H1 (cell line): ENCODE measurements around the gene CAPN14. TPM values are rescaled to one million over a fixed set of nuclear protein-coding genes. Genes with fewer than 3 reads are reported as not detected.
A peak's percentile ranks its signal among the peaks of the same experiment; 100 is the strongest.

Experiments
- CTCF ChIA-PET: fragments of 300-600 bp; sonication (Branson Sonifier 250); formaldehyde crosslinking; loops from one replicate; lab custom pipeline; 2021; ENCODE audit not compliant: partially characterized antibody; lab: Charles Lee
- POLR2A ChIA-PET: fragments of 300-600 bp; sonication (Branson Sonifier 250); formaldehyde crosslinking; loops from one replicate; lab custom pipeline; 2021; ENCODE audit warnings: inconsistent platforms; ENCODE audit not compliant: partially characterized antibody; lab: Charles Lee
- DNase-seq, 2 experiments: peaks; one replicate each; pipeline versions ENCODE4 v3.0.0 to v3.0.0-alpha.2; 2010 to 2022; ENCODE audit warnings: low spot score in 2 of 2, low read depth in 1 of 2, mixed read lengths in 1 of 2
- FAIRE-seq: peaks from 2 replicates; lab custom pipeline; 2011; peaks lifted over from hg19 to GRCh38; lab: Jason Lieb, UNC
- H2AFZ ChIP-seq: 2 replicates; pipeline ENCODE4 v1.8.1; 2012; ENCODE audit warnings: low read length, inconsistent platforms
- H2AK5ac ChIP-seq: 2 replicates; pipeline ENCODE4 v1.6.1; 2013; ENCODE audit warnings: low read depth, low read length
- H2BK120ac ChIP-seq: replicated peaks from 2 replicates; pipeline ENCODE3; 2013; ENCODE audit warnings: low read depth, low read length, inconsistent platforms
- H2BK12ac ChIP-seq: 2 replicates; pipeline ENCODE4 v1.6.1; 2013; ENCODE audit warnings: low read depth, low read length
- H2BK15ac ChIP-seq: 2 replicates; pipeline ENCODE4 v1.6.1; 2013; ENCODE audit warnings: low read length
- H2BK20ac ChIP-seq: 2 replicates; pipeline ENCODE4 v1.6.1; 2013; ENCODE audit warnings: low read length
- H2BK5ac ChIP-seq: 2 replicates; pipeline ENCODE4 v1.6.1; 2013; ENCODE audit warnings: low read depth, low read length
- H3K14ac ChIP-seq: 2 replicates; pipeline ENCODE4 v1.6.1; 2013; ENCODE audit warnings: inconsistent platforms; ENCODE audit not compliant: insufficient read length
- H3K18ac ChIP-seq: 2 replicates; pipeline ENCODE4 v1.6.1; 2013; ENCODE audit warnings: low read length; ENCODE audit errors: extremely low read depth
- H3K23ac ChIP-seq: 2 replicates; pipeline ENCODE4 v1.6.1; 2013; ENCODE audit warnings: inconsistent platforms; ENCODE audit not compliant: insufficient read length
- H3K23me2 ChIP-seq: 2 replicates; pipeline ENCODE4 v1.6.1; 2013; ENCODE audit warnings: low read depth, low read length
- H3K27ac ChIP-seq: 2 replicates; pipeline ENCODE4 v1.6.1; 2011; ENCODE audit warnings: low read depth, low read length, inconsistent platforms
- H3K27me3 ChIP-seq, 4 experiments: replicated peaks in 1 of 4; 1 replicate in 1 of 4; 2 replicates in 3 of 4; pipeline versions ENCODE4 v1.6.1 to v1.8.1; 2011 to 2013; ENCODE audit warnings: low read length in 3 of 4, mild to moderate bottlenecking in 3 of 4, inconsistent platforms in 2 of 4, mixed read lengths in 2 of 4, moderate library complexity in 1 of 4; ENCODE audit not compliant: control insufficient read depth in 3 of 4, insufficient read depth in 3 of 4; ENCODE audit errors: extremely low read depth in 1 of 4
- H3K36me3 ChIP-seq, 4 experiments: 2 replicates each; pipeline versions ENCODE4 v1.6.1 to v1.8.1; 2011 to 2013; ENCODE audit warnings: mild to moderate bottlenecking in 4 of 4, low read length in 3 of 4, moderate library complexity in 2 of 4, control low read depth in 1 of 4, inconsistent platforms in 1 of 4; ENCODE audit not compliant: insufficient read depth in 4 of 4, control insufficient read depth in 2 of 4
- H3K4ac ChIP-seq: replicated peaks from 2 replicates; pipeline ENCODE3; 2013; ENCODE audit warnings: low read length, low read depth, mixed read lengths, inconsistent platforms; ENCODE audit not compliant: insufficient read length
- H3K4me1 ChIP-seq, 4 experiments: replicated peaks in 1 of 4; 1 replicate in 1 of 4; 2 replicates in 3 of 4; pipeline versions ENCODE4 v1.6.1 to v1.8.1; 2011 to 2013; ENCODE audit warnings: low read length in 3 of 4, inconsistent platforms in 2 of 4, mixed read lengths in 1 of 4; ENCODE audit not compliant: insufficient read depth in 4 of 4, control insufficient read depth in 3 of 4
- H3K4me2 ChIP-seq, 2 experiments: 2 replicates each; pipeline versions ENCODE4 v1.6.1 to v1.8.1; 2011 to 2013; ENCODE audit warnings: low read depth in 2 of 2, low read length in 2 of 2, control low read depth in 1 of 2, inconsistent platforms in 1 of 2, mild to moderate bottlenecking in 1 of 2; ENCODE audit not compliant: insufficient read depth in 1 of 2
- H3K4me3 ChIP-seq, 4 experiments: fragments of 200-600, 300-600 bp in 1 of 4; sonication (generic), shearing (Covaris generic), sonication (Bioruptor Twin) in 1 of 4; 2 replicates each; pipeline versions ENCODE4 v1.5.1 to v1.8.1; 2011 to 2016; ENCODE audit warnings: low read length in 4 of 4, low read depth in 3 of 4, control low read depth in 2 of 4, inconsistent platforms in 2 of 4, mild to moderate bottlenecking in 2 of 4, mixed read lengths in 1 of 4, moderate library complexity in 1 of 4; ENCODE audit not compliant: insufficient read depth in 2 of 4; ENCODE audit errors: extremely low read depth in 1 of 4
- H3K56ac ChIP-seq: replicated peaks from 2 replicates; pipeline ENCODE3; 2013; ENCODE audit warnings: low read depth, mild to moderate bottlenecking, mixed read lengths, low read length, inconsistent platforms; ENCODE audit not compliant: insufficient read length
- H3K79me1 ChIP-seq: 2 replicates; pipeline ENCODE4 v1.6.1; 2013; ENCODE audit warnings: low read depth, low read length, control low read depth
- H3K79me2 ChIP-seq, 2 experiments: 2 replicates each; pipeline versions ENCODE4 v1.6.1 to v1.8.1; 2012 to 2013; ENCODE audit warnings: low read length in 2 of 2, mild to moderate bottlenecking in 2 of 2, inconsistent platforms in 1 of 2; ENCODE audit not compliant: insufficient read depth in 2 of 2, control insufficient read depth in 1 of 2
- H3K9ac ChIP-seq, 4 experiments: replicated peaks in 1 of 4; 1 replicate in 1 of 4; 2 replicates in 3 of 4; pipeline versions ENCODE4 v1.6.1 to v1.8.1; 2011 to 2013; ENCODE audit warnings: low read depth in 3 of 4, low read length in 3 of 4, control low read depth in 2 of 4, mild to moderate bottlenecking in 2 of 4, moderate library complexity in 2 of 4, inconsistent platforms in 1 of 4; ENCODE audit errors: extremely low read depth in 1 of 4
- H3K9me3 ChIP-seq, 2 experiments: 2 replicates each; pipeline versions ENCODE4 v1.6.1 to v1.8.1; 2012 to 2013; ENCODE audit warnings: mild to moderate bottlenecking in 2 of 2, moderate library complexity in 2 of 2, control low read depth in 1 of 2, inconsistent platforms in 1 of 2, low read depth in 1 of 2, low read length in 1 of 2, mixed read lengths in 1 of 2; ENCODE audit not compliant: insufficient read depth in 2 of 2
- H4K20me1 ChIP-seq, 2 experiments: replicated peaks in 1 of 2; 2 replicates each; pipeline versions ENCODE3 to v1.8.1; 2011 to 2013; ENCODE audit warnings: inconsistent platforms in 2 of 2, low read length in 2 of 2, mild to moderate bottlenecking in 1 of 2; ENCODE audit not compliant: insufficient read depth in 2 of 2, control insufficient read depth in 1 of 2
- H4K5ac ChIP-seq: 2 replicates; pipeline ENCODE4 v1.6.1; 2013; ENCODE audit warnings: low read length, low read depth, mixed read lengths, inconsistent platforms; ENCODE audit not compliant: insufficient read length
- H4K8ac ChIP-seq: 2 replicates; pipeline ENCODE4 v1.8.0; 2013; ENCODE audit warnings: mild to moderate bottlenecking, moderate library complexity, low read length, inconsistent platforms; ENCODE audit not compliant: insufficient read depth; ENCODE audit errors: extremely low read depth
- H4K91ac ChIP-seq: replicated peaks from 2 replicates; pipeline ENCODE3; 2013; ENCODE audit warnings: low read length, mixed read lengths, inconsistent platforms; ENCODE audit not compliant: insufficient read length
- CHD2 ChIP-seq: IDR thresholded peaks from 2 replicates; pipeline ENCODE4 v1.6.1; 2012; ENCODE audit warnings: low read length, improper control_type of control experiment
- KDM1A ChIP-seq: fragments of 200-600, 300-600 bp; sonication (generic); IDR thresholded peaks from 2 replicates; pipeline ENCODE4 v1.7.1; 2016; ENCODE audit warnings: mild to moderate bottlenecking, low read length, borderline replicate concordance
- KDM5A ChIP-seq: fragments of 200-600 bp; IDR thresholded peaks from 2 replicates; pipeline ENCODE4 v1.7.1; 2012; ENCODE audit warnings: mild to moderate bottlenecking, low read length, inconsistent platforms, mixed read lengths
- NRF1 ChIP-seq: IDR thresholded peaks from 2 replicates; pipeline ENCODE4 v1.6.1; 2011; ENCODE audit warnings: mild to moderate bottlenecking, low read depth, low read length, improper control_type of control experiment
- SIN3A ChIP-seq, 2 experiments: IDR thresholded peaks in 1 of 2; conservative IDR thresholded peaks in 1 of 2; 2 replicates each; pipeline ENCODE4 v1.6.1; 2011 to 2012; ENCODE audit warnings: low read length in 2 of 2, improper control_type of control experiment in 1 of 2, low read depth in 1 of 2, mild to moderate bottlenecking in 1 of 2
- TBP ChIP-seq: IDR thresholded peaks from 2 replicates; pipeline ENCODE4 v1.6.1; 2011; ENCODE audit warnings: low read depth, low read length, improper control_type of control experiment
- USF2 ChIP-seq: IDR thresholded peaks from 2 replicates; pipeline ENCODE4 v1.6.1; 2011; ENCODE audit warnings: low read length, improper control_type of control experiment
- WGBS, 2 experiments: shearing (Covaris generic) in 1 of 2; methylation state at CpG; one replicate each; pipeline versions ENCODE4 v1.1.6 to v1.1.7; 2013 to 2015; ENCODE audit warnings: low lambda C conversion rate in 2 of 2, mixed read lengths in 2 of 2, inconsistent platforms in 1 of 2, low coverage in 1 of 2, missing lambda C conversion rate in 1 of 2; ENCODE audit not compliant: insufficient replicate concordance in 2 of 2, insufficient coverage in 1 of 2, insufficient read length in 1 of 2; ENCODE audit errors: extremely low coverage in 1 of 2, missing lambda C conversion rate in 1 of 2; 5-methylcytosine and 5-hydroxymethylcytosine counted together
- polyA plus RNA-seq, 7 experiments: library from polyadenylated mRNA; depleted of rRNA in 3 of 7; stranded (reverse) in 5 of 7; unstranded in 2 of 7; fragments of >200 nt in 5 of 7; fragments of 200-250 nt in 2 of 7; gene quantifications; 1 replicate in 5 of 7; 2 replicates in 1 of 7; 4 replicates in 1 of 7; pipeline versions ENCODE4 v1.2.1 to v1.2.3, GENCODE V29; 2011 to 2013; ENCODE audit warnings: missing spikeins in 2 of 7, mixed read lengths in 2 of 7
- total RNA-seq: library from RNA; stranded (reverse); fragmentation: NEBNext Ultra II Directional; extraction: Animal tissue kit (Norgen Biotek cat#: 25700); gene quantifications from 2 replicates; pipeline ENCODE4 v1.2.1, GENCODE V29; 2021

CAPN14 gene
- total and polyA plus RNA-seq, 2 of the 8 experiments (the other 6 are each of a cell fraction or from before 2014, with no cell fraction given) = 0.07 TPM; not detected in 1

- no peak for TF ChIP-seq TBP
- TF ChIP-seq USF2 = no peak
- TF ChIP-seq NRF1 = no peak
- no peak for TF ChIP-seq KDM5A
- no peak for TF ChIP-seq KDM1A
- no peak for TF ChIP-seq CHD2
- TF ChIP-seq SIN3A (conservative IDR thresholded peaks at IDR 0.05 in 1 of 2, IDR thresholded peaks at IDR 0.05 in 1 of 2; ENCODE audit: low read depth in 1 of 2, low read length in 2 of 2) = no peak
- no peak overlapping the region for H3K4me2 ChIP-seq
- DNase-seq (peak in 1 of 2 experiments; percentile 22), FAIRE-seq (no peak)
- H2AFZ ChIP-seq = no peak overlapping the region
- H2BK15ac ChIP-seq = no peak overlapping the region
- no peak overlapping the region for H3K9ac ChIP-seq
- no peaks in the 10 kb centered on the region for H3K4me1 ChIP-seq
- no peak overlapping the region for H3K23ac ChIP-seq
- H4K20me1 ChIP-seq = no peaks in the 10 kb centered on the region
- no peaks in the 10 kb centered on the region for H3K36me3 ChIP-seq
- H2BK120ac ChIP-seq = no peak overlapping the region
- POLR2A ChIA-PET = no interaction called here
- H4K91ac ChIP-seq = no peak overlapping the region
- H3K9me3 ChIP-seq = no peaks in the 10 kb centered on the region
- H3K23me2 ChIP-seq = no peaks in the 10 kb centered on the region
- no peak overlapping the region for H3K4me3 ChIP-seq
- no peak overlapping the region for H3K18ac ChIP-seq
- no peak overlapping the region for H3K4ac ChIP-seq
- WGBS, 2 experiments = 88% methylated on average over 11 of the region's 11 CpGs; no CpG with 5 or more reads in 1 of the 2 experiments
- H2BK20ac ChIP-seq = no peak overlapping the region
- no peak overlapping the region for H2AK5ac ChIP-seq
- H3K14ac ChIP-seq = no peak overlapping the region
- H4K8ac ChIP-seq = no peak overlapping the region
- no peak overlapping the region for H2BK5ac ChIP-seq
- no peaks in the 10 kb centered on the region; a peak in 1 of 7 replicates for H3K27me3 ChIP-seq
- CTCF ChIA-PET = no interaction called here
- no peak overlapping the region for H3K56ac ChIP-seq
- no peak overlapping the region for H2BK12ac ChIP-seq
- H4K5ac ChIP-seq = no peak overlapping the region
- H3K79me1 ChIP-seq = no peaks in the 10 kb centered on the region
- H3K27ac ChIP-seq = no peak overlapping the region
- H3K79me2 ChIP-seq = no peaks in the 10 kb centered on the region
Measured at GRCh38 chr2:31219131-31219969, 2.0 kb upstream of the CAPN14 start.
